HG03196 (cell line): ENCODE measurements around the gene IDS.
"Not testable (repeated sequence)": the region's sequence is repeated elsewhere in the genome, so short reads cannot be mapped to it uniquely, and the experiment has no call there.

Experiments
- ATAC-seq: cut with Tn5 transposase; IDR thresholded peaks from one replicate; pipeline ENCODE4 v1.9.1; 2021; ENCODE audit not compliant: unreplicated experiment

The IDS gene

GRCh38 chrX:149527705-149528104 is 22.6 kb upstream of the IDS start:
- ATAC-seq = no peak

- ATAC-seq = not testable (repeated sequence)
Observed at GRCh38 chrX:149526318-149527033, 21.4 kb upstream of the IDS start.

- peak; percentile 44 for ATAC-seq
Observed at GRCh38 chrX:149525903-149526302, 20.8 kb upstream of the IDS start.

- ATAC-seq = peak; percentile 91
Observed at GRCh38 chrX:149525389-149525788, 20.3 kb upstream of the IDS start.

GRCh38 chrX:149522916-149523315 is 17.8 kb upstream of the IDS start:
- ATAC-seq = no peak

GRCh38 chrX:149521438-149521837 is 16.3 kb upstream of the IDS start:
- ATAC-seq = no peak

- not testable (repeated sequence) for ATAC-seq
Observed at GRCh38 chrX:149520636-149521277, 15.7 kb upstream of the IDS start.

GRCh38 chrX:149518236-149518635 is 13.1 kb upstream of the IDS start:
- ATAC-seq = no peak

- ATAC-seq = no peak
Observed at GRCh38 chrX:149517308-149517707, 12.2 kb upstream of the IDS start.

- ATAC-seq = no peak
Observed at GRCh38 chrX:149516604-149517003, 11.5 kb upstream of the IDS start.

GRCh38 chrX:149515954-149516602 is 11.0 kb upstream of the IDS start:
- no peak for ATAC-seq

GRCh38 chrX:149513825-149514428 is 8.8 kb upstream of the IDS start:
- no peak for ATAC-seq

GRCh38 chrX:149512225-149512885 is 7.2 kb upstream of the IDS start:
- peak; percentile 67 for ATAC-seq

- ATAC-seq = no peak
Observed at GRCh38 chrX:149511081-149511480, 6.0 kb upstream of the IDS start.

GRCh38 chrX:149510386-149510785 is 5.3 kb upstream of the IDS start:
- no peak for ATAC-seq

GRCh38 chrX:149508467-149508866 is 3.4 kb upstream of the IDS start:
- ATAC-seq = no peak

- ATAC-seq = no peak
Observed at GRCh38 chrX:149506349-149506748, 1.2 kb upstream of the IDS start.

GRCh38 chrX:149505671-149506070 is 565 bp upstream of the IDS start:
- no peak for ATAC-seq

GRCh38 chrX:149504226-149504914 is 736 bp downstream of the IDS start:
- peak; percentile 62 for ATAC-seq

GRCh38 chrX:149503446-149503845 is 1.7 kb downstream of the IDS start:
- peak; percentile 65 for ATAC-seq

GRCh38 chrX:149502923-149503322 is 2.2 kb downstream of the IDS start:
- not testable (repeated sequence) for ATAC-seq
